Bronchial epithelial cell (primary cell): Measurements from ENCODE around the gene HEXIM1. TPM values are rescaled to one million over a fixed set of nuclear protein-coding genes. Genes with fewer than 3 reads are reported as not detected.

Experiments
- DNase-seq: peaks from one replicate; pipeline ENCODE4 v3.0.0-alpha.2; 2010; ENCODE audit warnings: low read depth
- FAIRE-seq: peaks from 2 replicates; lab custom pipeline; 2011; peaks lifted over from hg19 to GRCh38; lab: Jason Lieb, UNC
- H3K27me3 ChIP-seq: 2 replicates; pipeline ENCODE4 v1.5.1; 2011; ENCODE audit warnings: low read length; ENCODE audit not compliant: control insufficient read depth, insufficient read depth
- H3K36me3 ChIP-seq: 2 replicates; pipeline ENCODE4 v1.5.1; 2011; ENCODE audit warnings: low read length; ENCODE audit not compliant: control insufficient read depth, insufficient read depth
- H3K4me3 ChIP-seq: 2 replicates; pipeline ENCODE4 v1.5.1; 2011; ENCODE audit warnings: mild to moderate bottlenecking, low read depth, low read length, control low read depth
- total RNA-seq: library from RNA; depleted of rRNA; stranded (reverse); fragments of >200 nt; gene quantifications from 2 replicates; pipeline ENCODE4 v1.2.1, GENCODE V29; 2014
- TF ChIP-seq, protein P1 (sequence below): IDR thresholded peaks from 2 replicates; pipeline ENCODE4 v1.5.1; 2011; ENCODE audit warnings: mild to moderate bottlenecking, moderate library complexity, low read length, control low read depth, inconsistent platforms; ENCODE audit not compliant: insufficient read depth, severe bottlenecking

Gene HEXIM1
- total RNA-seq, 1 donor from 2014 or later, result 7.1 TPM

DNA sequence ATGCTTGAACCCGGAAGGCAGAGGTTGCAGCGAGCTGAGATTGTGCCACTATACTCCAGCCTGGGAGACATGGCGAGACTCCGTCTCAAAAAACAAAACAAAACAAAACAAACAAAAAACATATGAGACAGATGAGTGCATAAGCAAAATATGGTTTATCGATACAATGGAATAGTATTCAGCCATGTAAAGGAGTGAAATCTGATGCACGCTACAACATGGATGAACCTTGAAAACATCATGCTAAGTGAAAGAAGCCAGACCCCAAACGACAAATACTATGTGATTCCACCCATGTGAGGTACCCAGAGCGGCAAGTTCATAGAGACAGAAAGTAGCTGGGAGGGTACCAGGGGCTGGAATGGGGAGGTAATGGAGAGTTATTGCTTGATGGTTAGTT lies 22.8 kb upstream of the HEXIM1 start:
- TF ChIP-seq, protein P1, sequence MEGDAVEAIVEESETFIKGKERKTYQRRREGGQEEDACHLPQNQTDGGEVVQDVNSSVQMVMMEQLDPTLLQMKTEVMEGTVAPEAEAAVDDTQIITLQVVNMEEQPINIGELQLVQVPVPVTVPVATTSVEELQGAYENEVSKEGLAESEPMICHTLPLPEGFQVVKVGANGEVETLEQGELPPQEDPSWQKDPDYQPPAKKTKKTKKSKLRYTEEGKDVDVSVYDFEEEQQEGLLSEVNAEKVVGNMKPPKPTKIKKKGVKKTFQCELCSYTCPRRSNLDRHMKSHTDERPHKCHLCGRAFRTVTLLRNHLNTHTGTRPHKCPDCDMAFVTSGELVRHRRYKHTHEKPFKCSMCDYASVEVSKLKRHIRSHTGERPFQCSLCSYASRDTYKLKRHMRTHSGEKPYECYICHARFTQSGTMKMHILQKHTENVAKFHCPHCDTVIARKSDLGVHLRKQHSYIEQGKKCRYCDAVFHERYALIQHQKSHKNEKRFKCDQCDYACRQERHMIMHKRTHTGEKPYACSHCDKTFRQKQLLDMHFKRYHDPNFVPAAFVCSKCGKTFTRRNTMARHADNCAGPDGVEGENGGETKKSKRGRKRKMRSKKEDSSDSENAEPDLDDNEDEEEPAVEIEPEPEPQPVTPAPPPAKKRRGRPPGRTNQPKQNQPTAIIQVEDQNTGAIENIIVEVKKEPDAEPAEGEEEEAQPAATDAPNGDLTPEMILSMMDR, result no peak
- Histone ChIP-seq H3K27me3 (no peaks in the 10 kb centered on the region), H3K4me3 (no peak overlapping the region), H3K36me3 (no peaks in the 10 kb centered on the region)
- no peak for FAIRE-seq
- no peak for DNase-seq

DNA sequence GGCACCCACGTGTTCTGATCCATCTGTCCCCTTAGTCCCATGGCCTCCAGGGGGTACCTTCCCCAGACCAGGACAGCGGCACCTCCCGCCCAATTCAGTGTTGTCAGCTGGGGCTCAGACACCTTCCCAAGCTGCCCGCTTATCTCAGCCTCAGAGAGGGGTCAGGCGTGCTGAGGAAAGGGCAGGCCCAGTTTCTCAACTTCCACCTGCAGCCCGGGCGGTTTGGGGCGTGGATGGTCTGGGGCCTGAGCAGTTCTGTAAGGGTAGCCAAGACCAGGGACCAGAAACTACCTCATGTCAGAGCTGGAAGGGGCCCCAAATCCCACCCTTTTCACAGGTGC lies 21.1 kb upstream of the HEXIM1 start:
- H3K4me3 ChIP-seq, result no peak overlapping the region
- FAIRE-seq, result no peak
- no peaks in the 10 kb centered on the region for H3K36me3 ChIP-seq
- DNase-seq, result no peak
- no peaks in the 10 kb centered on the region for H3K27me3 ChIP-seq
- TF ChIP-seq, protein P1, result no peak

DNA sequence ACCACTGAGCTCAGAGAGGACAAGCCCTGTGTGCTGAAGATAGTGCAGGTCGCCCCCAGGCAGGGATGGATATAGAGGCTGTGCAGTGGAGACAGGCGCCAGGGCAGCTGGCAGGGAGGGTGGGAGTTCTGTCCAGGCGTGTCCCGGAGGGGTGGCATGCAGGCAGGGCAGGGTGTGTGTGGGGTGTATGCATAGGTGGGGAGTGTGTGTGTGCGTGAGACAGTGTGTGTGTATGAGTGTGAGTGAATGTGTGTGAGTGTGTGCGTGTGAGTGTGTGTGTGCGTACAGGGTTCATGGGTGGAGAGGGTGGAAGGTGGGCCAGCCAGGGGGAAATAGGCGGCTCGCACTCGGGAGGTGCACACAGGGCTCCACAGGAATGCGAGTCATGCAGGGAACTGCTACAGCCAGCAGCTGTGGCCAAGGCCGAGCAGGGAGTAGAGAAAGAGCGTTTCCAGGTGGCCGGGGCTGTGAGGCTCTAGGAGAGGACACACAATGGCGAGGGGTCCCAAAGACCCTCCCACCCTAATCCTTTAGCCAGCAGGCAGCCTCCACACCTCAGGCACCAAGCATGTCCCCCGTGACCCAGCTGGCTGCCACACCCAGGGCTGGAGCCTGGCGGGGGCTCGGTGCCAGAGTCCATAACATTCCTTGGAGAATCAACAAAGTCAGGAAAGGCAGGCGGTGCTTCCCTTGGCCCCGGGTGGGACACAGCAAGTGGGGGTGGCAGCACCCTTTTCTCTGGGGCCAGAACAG lies 20.6 kb upstream of the HEXIM1 start:
- FAIRE-seq (no peak), DNase-seq (peak; percentile 55)
- Histone ChIP-seq H3K4me3 (no peak overlapping the region), H3K27me3 (no peaks in the 10 kb centered on the region), H3K36me3 (no peaks in the 10 kb centered on the region)
- TF ChIP-seq, protein P1, result no peak

DNA sequence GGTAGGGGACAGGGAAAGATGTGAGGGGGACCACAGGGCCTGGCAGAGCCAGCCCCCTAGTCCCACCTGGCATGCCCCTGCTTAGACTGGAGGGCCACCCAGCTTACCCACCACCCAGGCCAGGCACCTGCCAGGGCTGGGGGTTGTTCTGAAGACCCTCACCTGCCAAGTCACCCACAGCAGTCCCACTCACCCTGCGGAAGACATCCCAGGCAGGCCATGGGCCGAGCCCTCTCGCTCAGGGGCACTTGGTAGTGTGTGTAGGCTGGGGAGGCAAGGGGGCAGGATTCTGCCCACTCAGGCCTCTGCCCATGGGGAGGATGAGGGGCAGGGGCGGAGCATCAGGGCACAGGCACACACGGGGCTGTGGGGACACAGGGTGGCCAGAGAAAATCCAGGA lies 19.9 kb upstream of the HEXIM1 start:
- no peaks in the 10 kb centered on the region for H3K36me3 ChIP-seq
- TF ChIP-seq, protein P1, result no peak
- no peak for DNase-seq
- H3K4me3 ChIP-seq, result no peak overlapping the region
- H3K27me3 ChIP-seq, result no peaks in the 10 kb centered on the region
- FAIRE-seq, result no peak

DNA sequence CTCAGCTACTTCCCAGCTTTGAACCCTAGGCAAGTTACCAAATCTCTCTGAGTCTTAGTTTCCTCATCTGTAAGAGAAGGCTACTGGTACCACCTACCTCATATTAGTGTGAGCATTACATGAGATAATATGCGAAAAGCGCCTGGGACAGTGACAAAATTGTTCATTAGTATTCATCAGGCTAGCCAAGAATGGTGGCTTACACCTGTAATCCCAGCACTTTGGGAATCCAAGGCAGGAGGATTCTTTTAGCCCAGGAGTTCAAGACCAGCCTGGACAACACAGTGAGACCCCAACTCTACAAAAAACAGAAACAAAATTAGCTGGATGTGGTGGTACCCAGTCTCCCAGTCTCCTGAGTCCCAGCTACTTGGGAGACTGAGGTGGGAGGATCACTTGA lies 19.3 kb upstream of the HEXIM1 start:
- DNase-seq (no peak), FAIRE-seq (no peak)
- Histone ChIP-seq H3K36me3 (no peaks in the 10 kb centered on the region), H3K4me3 (no peak overlapping the region), H3K27me3 (no peaks in the 10 kb centered on the region)
- TF ChIP-seq, protein P1, result no peak
